GM12891 (cell line): ENCODE results near the gene TCF7L2.

Experiments used
- POLR2A ChIP-seq: IDR thresholded peaks from 2 replicates; pipeline ENCODE4 v1.6.1; 2011; ENCODE audit warnings: low read depth, low read length, control low read depth
- POLR2AphosphoS5 ChIP-seq: IDR thresholded peaks from 2 replicates; pipeline ENCODE4 v1.6.1; 2011; ENCODE audit warnings: low read depth, low read length, control low read depth
- TAF1 ChIP-seq: IDR thresholded peaks from 2 replicates; pipeline ENCODE4 v1.6.1; 2011; ENCODE audit warnings: low read depth, low read length, control low read depth

- TF ChIP-seq POLR2A: no peak
- no peak for TF ChIP-seq POLR2AphosphoS5
- no peak for TF ChIP-seq TAF1
Observed at GRCh38 chr10:112948196-112948595, 1.9 kb upstream of the TCF7L2 start.
